ENCODE measurements around the gene PCCA.
"Not testable (repeated sequence)": the region's sequence is repeated elsewhere in the genome, so short reads cannot be mapped to it uniquely, and the experiment has no call there.

The PCCA gene

GRCh38 chr13:100280681-100281080 lies 191.8 kb downstream of the PCCA start:
- no peaks in the 10 kb centered on the region for H3K9me3 ChIP-seq (ENCODE audit: control insufficient read depth in 2 of 2, low read length in 2 of 2)

GRCh38 chr13:100282306-100282705 lies 193.4 kb downstream of the PCCA start:
- not testable (repeated sequence) for H3K9ac ChIP-seq (ENCODE audit: low read length in 2 of 2); H3K27ac ChIP-seq (ENCODE audit: low read length); H3K9me3 ChIP-seq (ENCODE audit: control insufficient read depth in 2 of 2, low read length in 2 of 2); H3K36me3 ChIP-seq (ENCODE audit: control insufficient read depth in 2 of 2, insufficient read depth in 2 of 2, low read length in 2 of 2); H3K27me3 ChIP-seq (ENCODE audit: control insufficient read depth in 1 of 2, insufficient read depth in 2 of 2, low read length in 2 of 2); H3K4me1 ChIP-seq (ENCODE audit: control insufficient read depth, insufficient read depth, low read length); H3K4me3 ChIP-seq (ENCODE audit: low read length in 2 of 2)

More at GRCh38 chr13:100280681-100281080, 191.8 kb downstream of the PCCA start:
- no peak overlapping the region for H3K9ac ChIP-seq (ENCODE audit: low read length in 2 of 2)
- no peak overlapping the region for H3K27ac ChIP-seq (ENCODE audit: low read length)
- H3K4me3 ChIP-seq (ENCODE audit: low read length in 2 of 2): no peak overlapping the region
- H3K4me1 ChIP-seq (ENCODE audit: control insufficient read depth, insufficient read depth, low read length): no peaks in the 10 kb centered on the region
- peaks cover 6% of the 10 kb centered on the region in 2 donors for H3K36me3 ChIP-seq (ENCODE audit: control insufficient read depth in 2 of 2, insufficient read depth in 2 of 2, low read length in 2 of 2)
- H3K27me3 ChIP-seq (ENCODE audit: control insufficient read depth in 1 of 2, insufficient read depth in 2 of 2, low read length in 2 of 2): no peaks in the 10 kb centered on the region

- no peak overlapping the region for H3K9ac ChIP-seq (ENCODE audit: low read length in 2 of 2)
- H3K27ac ChIP-seq (ENCODE audit: low read length): no peak overlapping the region
- H3K4me1 ChIP-seq (ENCODE audit: control insufficient read depth, insufficient read depth, low read length): no peaks in the 10 kb centered on the region
- no peaks in the 10 kb centered on the region for H3K9me3 ChIP-seq (ENCODE audit: control insufficient read depth in 2 of 2, low read length in 2 of 2)
- H3K4me3 ChIP-seq (ENCODE audit: low read length in 2 of 2): no peak overlapping the region
- H3K27me3 ChIP-seq (ENCODE audit: control insufficient read depth in 1 of 2, insufficient read depth in 2 of 2, low read length in 2 of 2): no peaks in the 10 kb centered on the region
- H3K36me3 ChIP-seq (ENCODE audit: control insufficient read depth in 2 of 2, insufficient read depth in 2 of 2, low read length in 2 of 2): peaks cover 0 to 3% of the 10 kb centered on the region in 2 donors
Observed at GRCh38 chr13:100290165-100290801, 201.4 kb downstream of the PCCA start.

DNA sequence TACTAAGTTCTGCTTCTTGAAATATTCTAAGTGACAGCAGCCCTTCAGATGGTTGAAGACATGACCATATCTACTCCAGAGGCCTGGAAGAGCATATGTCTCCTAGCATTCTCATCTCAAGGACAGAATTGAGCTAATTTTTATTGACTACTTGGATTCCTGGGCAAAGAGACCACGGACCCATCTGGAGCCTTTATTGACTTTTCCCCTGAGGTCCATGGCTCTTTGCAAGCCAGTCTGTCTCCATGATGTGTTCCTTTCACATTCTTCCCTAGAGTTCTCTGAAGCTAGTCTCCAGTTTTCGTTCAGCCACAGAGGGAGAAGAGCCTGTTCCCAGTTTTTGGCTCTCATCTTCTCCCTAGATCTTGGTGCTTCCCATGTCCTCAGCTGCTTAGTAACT lies 202.7 kb downstream of the PCCA start:
- no peak overlapping the region for H3K27ac ChIP-seq (ENCODE audit: low read length)
- H3K27me3 ChIP-seq (ENCODE audit: control insufficient read depth in 1 of 2, insufficient read depth in 2 of 2, low read length in 2 of 2): no peaks in the 10 kb centered on the region
- no peaks in the 10 kb centered on the region for H3K4me1 ChIP-seq (ENCODE audit: control insufficient read depth, insufficient read depth, low read length)
- H3K36me3 ChIP-seq (ENCODE audit: control insufficient read depth in 2 of 2, insufficient read depth in 2 of 2, low read length in 2 of 2): peaks cover 0 to 3% of the 10 kb centered on the region in 2 donors
- no peak overlapping the region for H3K9ac ChIP-seq (ENCODE audit: low read length in 2 of 2)
- no peak overlapping the region for H3K4me3 ChIP-seq (ENCODE audit: low read length in 2 of 2)
- H3K9me3 ChIP-seq (ENCODE audit: control insufficient read depth in 2 of 2, low read length in 2 of 2): no peaks in the 10 kb centered on the region

- Histone ChIP-seq H3K4me1 (ENCODE audit: control insufficient read depth, insufficient read depth, low read length) (no peaks in the 10 kb centered on the region), H3K27me3 (ENCODE audit: control insufficient read depth in 1 of 2, insufficient read depth in 2 of 2, low read length in 2 of 2) (no peaks in the 10 kb centered on the region), H3K9me3 (ENCODE audit: control insufficient read depth in 2 of 2, low read length in 2 of 2) (no peaks in the 10 kb centered on the region), H3K9ac (ENCODE audit: low read length in 2 of 2) (no peak overlapping the region), H3K4me3 (ENCODE audit: low read length in 2 of 2) (no peak overlapping the region), H3K36me3 (ENCODE audit: control insufficient read depth in 2 of 2, insufficient read depth in 2 of 2, low read length in 2 of 2) (no peaks in the 10 kb centered on the region), H3K27ac (ENCODE audit: low read length) (no peak overlapping the region)
Observed at GRCh38 chr13:100297413-100297812, 208.5 kb downstream of the PCCA start.

- no peak overlapping the region for H3K9ac ChIP-seq (ENCODE audit: low read length in 2 of 2)
- no peaks in the 10 kb centered on the region for H3K9me3 ChIP-seq (ENCODE audit: control insufficient read depth in 2 of 2, low read length in 2 of 2)
- no peak overlapping the region for H3K27ac ChIP-seq (ENCODE audit: low read length)
- no peak overlapping the region for H3K4me3 ChIP-seq (ENCODE audit: low read length in 2 of 2)
- no peaks in the 10 kb centered on the region for H3K27me3 ChIP-seq (ENCODE audit: control insufficient read depth in 1 of 2, insufficient read depth in 2 of 2, low read length in 2 of 2)
- H3K4me1 ChIP-seq (ENCODE audit: control insufficient read depth, insufficient read depth, low read length): no peaks in the 10 kb centered on the region
- H3K36me3 ChIP-seq (ENCODE audit: control insufficient read depth in 2 of 2, insufficient read depth in 2 of 2, low read length in 2 of 2): no peaks in the 10 kb centered on the region
Observed at GRCh38 chr13:100298116-100298681, 209.3 kb downstream of the PCCA start.

DNA sequence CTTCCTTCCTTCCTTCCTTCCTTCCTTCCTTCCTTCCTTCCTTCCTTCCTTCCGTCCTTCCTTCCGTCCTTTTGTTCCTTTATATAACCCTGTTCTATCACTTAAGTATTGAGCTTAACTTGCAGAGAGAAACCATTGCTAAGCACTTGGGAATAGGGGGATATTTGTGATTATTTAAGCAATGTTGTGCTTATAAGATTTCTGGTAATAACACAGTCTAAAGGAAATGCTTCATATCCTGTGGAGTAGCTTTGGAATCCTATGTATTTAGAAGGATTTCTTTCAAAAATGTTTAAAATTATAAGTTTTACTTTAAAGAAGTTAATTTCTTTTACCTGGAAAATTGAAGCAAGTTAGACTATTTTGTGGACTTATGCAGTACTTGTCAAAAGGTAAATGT lies 209.8 kb downstream of the PCCA start:
- no peak overlapping the region for H3K9ac ChIP-seq (ENCODE audit: low read length in 2 of 2)
- no peak overlapping the region for H3K27ac ChIP-seq (ENCODE audit: low read length)
- H3K4me3 ChIP-seq (ENCODE audit: low read length in 2 of 2): no peak overlapping the region
- H3K27me3 ChIP-seq (ENCODE audit: control insufficient read depth in 1 of 2, insufficient read depth in 2 of 2, low read length in 2 of 2): no peaks in the 10 kb centered on the region
- no peaks in the 10 kb centered on the region for H3K36me3 ChIP-seq (ENCODE audit: control insufficient read depth in 2 of 2, insufficient read depth in 2 of 2, low read length in 2 of 2)
- no peaks in the 10 kb centered on the region for H3K9me3 ChIP-seq (ENCODE audit: control insufficient read depth in 2 of 2, low read length in 2 of 2)
- no peaks in the 10 kb centered on the region for H3K4me1 ChIP-seq (ENCODE audit: control insufficient read depth, insufficient read depth, low read length)

DNA sequence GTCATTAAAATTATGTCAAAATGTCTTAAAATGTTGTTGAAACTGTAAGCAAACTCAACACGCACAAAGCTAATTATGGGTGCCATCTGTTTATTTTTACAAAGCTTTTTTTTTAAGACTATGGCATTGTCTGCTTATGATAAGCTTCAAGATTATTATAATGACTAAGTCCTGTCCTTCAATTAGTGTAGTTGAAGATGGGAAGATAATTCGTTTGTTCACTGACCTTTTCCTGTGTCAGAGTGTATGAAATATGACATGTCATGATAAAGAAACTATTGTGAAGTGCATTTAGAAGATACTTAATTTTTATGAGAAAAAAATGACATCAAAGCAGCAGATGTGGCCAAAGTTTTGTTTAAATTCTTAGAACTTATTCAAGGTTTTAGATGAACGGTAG lies 211.3 kb downstream of the PCCA start:
- H3K27ac ChIP-seq (ENCODE audit: low read length): no peak overlapping the region
- no peaks in the 10 kb centered on the region for H3K4me1 ChIP-seq (ENCODE audit: control insufficient read depth, insufficient read depth, low read length)
- H3K4me3 ChIP-seq (ENCODE audit: low read length in 2 of 2): no peak overlapping the region
- H3K9ac ChIP-seq (ENCODE audit: low read length in 2 of 2): no peak overlapping the region
- H3K27me3 ChIP-seq (ENCODE audit: control insufficient read depth in 1 of 2, insufficient read depth in 2 of 2, low read length in 2 of 2): no peaks in the 10 kb centered on the region
- H3K9me3 ChIP-seq (ENCODE audit: control insufficient read depth in 2 of 2, low read length in 2 of 2): no peaks in the 10 kb centered on the region
- H3K36me3 ChIP-seq (ENCODE audit: control insufficient read depth in 2 of 2, insufficient read depth in 2 of 2, low read length in 2 of 2): no peaks in the 10 kb centered on the region

DNA sequence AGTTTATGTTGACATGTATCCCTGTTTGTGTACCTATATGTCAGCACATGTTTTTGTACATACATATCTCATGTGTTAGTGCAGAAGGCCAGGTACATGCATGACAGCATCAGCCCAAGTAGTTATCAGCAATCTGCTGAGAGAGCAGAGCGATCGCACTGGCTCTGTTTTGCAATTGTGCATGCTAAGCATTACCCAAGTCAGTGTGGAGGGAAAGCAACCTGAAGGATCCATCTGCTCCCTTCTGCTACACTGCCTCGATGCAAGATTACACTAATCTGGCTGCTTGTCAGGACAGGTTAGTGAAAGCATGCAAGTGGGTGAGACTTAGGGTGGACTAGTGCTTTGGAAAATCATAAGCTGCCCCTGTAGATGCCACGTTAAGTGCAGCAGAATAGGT lies 211.8 kb downstream of the PCCA start:
- no peak overlapping the region for H3K27ac ChIP-seq (ENCODE audit: low read length)
- no peak overlapping the region for H3K4me3 ChIP-seq (ENCODE audit: low read length in 2 of 2)
- no peaks in the 10 kb centered on the region for H3K9me3 ChIP-seq (ENCODE audit: control insufficient read depth in 2 of 2, low read length in 2 of 2)
- H3K27me3 ChIP-seq (ENCODE audit: control insufficient read depth in 1 of 2, insufficient read depth in 2 of 2, low read length in 2 of 2): no peaks in the 10 kb centered on the region
- no peaks in the 10 kb centered on the region for H3K4me1 ChIP-seq (ENCODE audit: control insufficient read depth, insufficient read depth, low read length)
- no peaks in the 10 kb centered on the region for H3K36me3 ChIP-seq (ENCODE audit: control insufficient read depth in 2 of 2, insufficient read depth in 2 of 2, low read length in 2 of 2)
- H3K9ac ChIP-seq (ENCODE audit: low read length in 2 of 2): no peak overlapping the region

DNA sequence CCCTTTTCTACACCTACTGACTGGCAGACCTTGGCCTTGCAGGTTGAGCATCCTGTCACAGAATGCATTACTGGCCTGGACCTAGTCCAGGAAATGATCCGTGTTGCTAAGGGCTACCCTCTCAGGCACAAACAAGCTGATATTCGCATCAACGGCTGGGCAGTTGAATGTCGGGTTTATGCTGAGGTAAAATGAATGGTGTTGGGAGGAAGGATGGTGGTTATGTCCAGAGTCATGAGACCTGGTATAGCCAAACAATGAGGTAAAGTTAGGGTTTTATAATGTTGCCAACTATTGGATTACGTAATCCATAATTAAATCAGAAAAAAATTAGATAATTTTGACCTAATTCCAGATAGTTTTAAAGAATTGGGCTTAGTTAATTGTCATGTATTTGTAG lies 212.5 kb downstream of the PCCA start:
- H3K27ac ChIP-seq (ENCODE audit: low read length): no peak overlapping the region

GRCh38 chr13:100302391-100302790 lies 213.5 kb downstream of the PCCA start:
- no peak overlapping the region for H3K9ac ChIP-seq (ENCODE audit: low read length in 2 of 2)

More for the DNA sequence above, 212.5 kb downstream of the PCCA start:
- H3K4me3 ChIP-seq (ENCODE audit: low read length in 2 of 2): no peak overlapping the region
- H3K36me3 ChIP-seq (ENCODE audit: control insufficient read depth in 2 of 2, insufficient read depth in 2 of 2, low read length in 2 of 2): no peaks in the 10 kb centered on the region
- H3K9me3 ChIP-seq (ENCODE audit: control insufficient read depth in 2 of 2, low read length in 2 of 2): no peaks in the 10 kb centered on the region
- H3K9ac ChIP-seq (ENCODE audit: low read length in 2 of 2): no peak overlapping the region
- H3K27me3 ChIP-seq (ENCODE audit: control insufficient read depth in 1 of 2, insufficient read depth in 2 of 2, low read length in 2 of 2): no peaks in the 10 kb centered on the region
- H3K4me1 ChIP-seq (ENCODE audit: control insufficient read depth, insufficient read depth, low read length): no peaks in the 10 kb centered on the region

More at GRCh38 chr13:100302391-100302790, 213.5 kb downstream of the PCCA start:
- Histone ChIP-seq H3K27ac (ENCODE audit: low read length) (no peak overlapping the region), H3K9me3 (ENCODE audit: control insufficient read depth in 2 of 2, low read length in 2 of 2) (no peaks in the 10 kb centered on the region), H3K4me3 (ENCODE audit: low read length in 2 of 2) (no peak overlapping the region), H3K36me3 (ENCODE audit: control insufficient read depth in 2 of 2, insufficient read depth in 2 of 2, low read length in 2 of 2) (no peaks in the 10 kb centered on the region), H3K4me1 (ENCODE audit: control insufficient read depth, insufficient read depth, low read length) (no peaks in the 10 kb centered on the region), H3K27me3 (ENCODE audit: control insufficient read depth in 1 of 2, insufficient read depth in 2 of 2, low read length in 2 of 2) (no peaks in the 10 kb centered on the region)

Data from stomach smooth muscle (tissue), 2 donors.